Endothelial cell of umbilical vein (primary cell): ENCODE data around the gene ADD2.

Experiments used
- MAX ChIP-seq: IDR thresholded peaks from 2 replicates; pipeline ENCODE4 v1.6.1; 2011; ENCODE audit not compliant: insufficient read depth, insufficient read length
- POLR2AphosphoS5 ChIP-seq: IDR thresholded peaks from 2 replicates; pipeline ENCODE4 v1.6.1; 2012; ENCODE audit warnings: low read depth, mild to moderate bottlenecking, control low read depth, low read length, moderate library complexity; ENCODE audit not compliant: insufficient read depth
- TF ChIP-seq, protein P1 (sequence below), 2 donors: IDR thresholded peaks; 1 replicate in 1 of 2; 2 replicates in 1 of 2; pipeline ENCODE4 v1.5.1; 2011; ENCODE audit warnings: low read length in 2 of 2, mild to moderate bottlenecking in 2 of 2, moderate library complexity in 2 of 2, control low read depth in 1 of 2, inconsistent platforms in 1 of 2, low read depth in 1 of 2; ENCODE audit not compliant: insufficient read depth in 1 of 2; ENCODE audit errors: extremely low read depth in 1 of 2

- TF ChIP-seq MAX (no peak), POLR2AphosphoS5 (no peak)
- TF ChIP-seq, protein P1, sequence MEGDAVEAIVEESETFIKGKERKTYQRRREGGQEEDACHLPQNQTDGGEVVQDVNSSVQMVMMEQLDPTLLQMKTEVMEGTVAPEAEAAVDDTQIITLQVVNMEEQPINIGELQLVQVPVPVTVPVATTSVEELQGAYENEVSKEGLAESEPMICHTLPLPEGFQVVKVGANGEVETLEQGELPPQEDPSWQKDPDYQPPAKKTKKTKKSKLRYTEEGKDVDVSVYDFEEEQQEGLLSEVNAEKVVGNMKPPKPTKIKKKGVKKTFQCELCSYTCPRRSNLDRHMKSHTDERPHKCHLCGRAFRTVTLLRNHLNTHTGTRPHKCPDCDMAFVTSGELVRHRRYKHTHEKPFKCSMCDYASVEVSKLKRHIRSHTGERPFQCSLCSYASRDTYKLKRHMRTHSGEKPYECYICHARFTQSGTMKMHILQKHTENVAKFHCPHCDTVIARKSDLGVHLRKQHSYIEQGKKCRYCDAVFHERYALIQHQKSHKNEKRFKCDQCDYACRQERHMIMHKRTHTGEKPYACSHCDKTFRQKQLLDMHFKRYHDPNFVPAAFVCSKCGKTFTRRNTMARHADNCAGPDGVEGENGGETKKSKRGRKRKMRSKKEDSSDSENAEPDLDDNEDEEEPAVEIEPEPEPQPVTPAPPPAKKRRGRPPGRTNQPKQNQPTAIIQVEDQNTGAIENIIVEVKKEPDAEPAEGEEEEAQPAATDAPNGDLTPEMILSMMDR (IDR thresholded peaks at IDR 0.05; ENCODE audit: extremely low read depth in 1 of 2, insufficient read depth in 1 of 2, low read depth in 1 of 2, low read length in 2 of 2), result peak; percentile 22 to 47
Observed at GRCh38 chr2:70785137-70785911, 17.3 kb upstream of the ADD2 start.
